GM12878 (cell line): Measurements from ENCODE around the gene ARMS2. TPM values are rescaled to one million over a fixed set of nuclear protein-coding genes. Genes with fewer than 3 reads are reported as not detected.

Experiments used
- ATAC-seq: fragments of 200-7000 bp; cut with Tn5 transposase; 3 replicates; pipeline ENCODE4 v1.9.1; 2020; ENCODE audit warnings: mild to moderate bottlenecking, moderate library complexity
- BruUV-seq: library from RNA; stranded (reverse); fragments of 400-500 nt; replicated peaks from 2 replicates; lab custom pipeline; 2021; lab: Mats Ljungman, UMichigan
- CTCF ChIA-PET: fragments of 300-600 bp; sonication (Branson Sonifier 250); formaldehyde crosslinking; extraction: SDS; loops from one replicate; lab custom pipeline; 2021; ENCODE audit warnings: inconsistent platforms; lab: Yijun Ruan, JAX
- POLR2A ChIA-PET: fragments of 350-600 bp; formaldehyde crosslinking; extraction: SDS; loops from one replicate; lab custom pipeline; 2021; ENCODE audit warnings: inconsistent platforms; lab: Charles Lee
- RAD21 ChIA-PET: fragments of 300-600 bp; sonication (Branson Sonifier 250); formaldehyde crosslinking; loops from one replicate; lab custom pipeline; 2023; ENCODE audit warnings: antibody characterized with exemption; ENCODE audit not compliant: unreplicated experiment; lab: Charles Lee
- SMC1A ChIA-PET: fragments of 300-600 bp; sonication (Branson Sonifier 250); formaldehyde crosslinking; loops from one replicate; lab custom pipeline; 2023; ENCODE audit not compliant: unreplicated experiment, uncharacterized antibody; lab: Charles Lee
- DNase-seq: peaks from one replicate; pipeline ENCODE4 v3.0.0-alpha.2; 2011; ENCODE audit warnings: low read depth, low spot score
- FAIRE-seq: peaks from 3 replicates; lab custom pipeline; 2011; peaks lifted over from hg19 to GRCh38; lab: Jason Lieb, UNC
- H2AFZ ChIP-seq: 2 replicates; pipeline ENCODE4 v1.6.0; 2011; ENCODE audit warnings: low read depth, low read length, control low read depth; ENCODE audit not compliant: control insufficient read depth
- H3K27ac ChIP-seq: 2 replicates; pipeline ENCODE4 v1.5.1; 2011; ENCODE audit warnings: control low read depth; ENCODE audit not compliant: control insufficient read depth, insufficient read depth
- H3K27me3 ChIP-seq, 2 experiments: replicated peaks in 1 of 2; 2 replicates each; pipeline versions ENCODE4 v1.6.0 to v1.6.1; 2011; ENCODE audit warnings: low read length in 1 of 2; ENCODE audit not compliant: control insufficient read depth in 2 of 2, insufficient read depth in 2 of 2
- H3K36me3 ChIP-seq, 2 experiments: 2 replicates each; pipeline ENCODE4 v1.5.1; 2011; ENCODE audit warnings: low read length in 1 of 2; ENCODE audit not compliant: control insufficient read depth in 2 of 2, insufficient read depth in 2 of 2
- H3K4me1 ChIP-seq: 2 replicates; pipeline ENCODE4 v1.6.1; 2011; ENCODE audit warnings: mild to moderate bottlenecking, low read length, moderate library complexity, mixed read lengths; ENCODE audit not compliant: control insufficient read depth, insufficient read depth
- H3K4me2 ChIP-seq: 2 replicates; pipeline ENCODE4 v1.6.0; 2011; ENCODE audit warnings: control low read depth; ENCODE audit not compliant: control insufficient read depth, insufficient read depth
- H3K4me3 ChIP-seq: fragments of 200-600 bp; sonication (generic); 2 replicates; pipeline ENCODE4 v1.5.1; 2016
- H3K79me2 ChIP-seq: 2 replicates; pipeline ENCODE4 v1.6.0; 2011; ENCODE audit warnings: low read length; ENCODE audit not compliant: control insufficient read depth, insufficient read depth
- H3K9ac ChIP-seq: 2 replicates; pipeline ENCODE4 v1.8.0; 2011; ENCODE audit warnings: low read length, control low read depth, mixed read lengths; ENCODE audit not compliant: control insufficient read depth, insufficient read depth
- H3K9me3 ChIP-seq: replicated peaks from 3 replicates; pipeline ENCODE4 v1.5.1; 2011; ENCODE audit warnings: mild to moderate bottlenecking, low read length; ENCODE audit not compliant: control insufficient read depth, insufficient read depth
- H4K20me1 ChIP-seq: 2 replicates; pipeline ENCODE4 v1.6.0; 2011; ENCODE audit not compliant: control insufficient read depth, insufficient read depth
- BACH1 ChIP-seq: fragments of 450-650 bp; IDR thresholded peaks from 2 replicates; pipeline ENCODE4 v1.6.1; 2017; ENCODE audit warnings: mild to moderate bottlenecking, borderline replicate concordance
- BCL11A ChIP-seq: IDR thresholded peaks from 2 replicates; pipeline ENCODE4 v1.6.1; 2011; ENCODE audit warnings: low read depth, low read length
- CREB1 ChIP-seq: IDR thresholded peaks from 2 replicates; pipeline ENCODE4 v1.6.1; 2012; ENCODE audit warnings: low read depth, mild to moderate bottlenecking, inconsistent platforms
- E2F4 ChIP-seq: IDR thresholded peaks from 2 replicates; pipeline ENCODE4 v1.6.1; 2012; ENCODE audit warnings: low read depth, low read length, improper control_type of control experiment
- ESRRA ChIP-seq: IDR thresholded peaks from 2 replicates; pipeline ENCODE4 v1.6.1; 2012; ENCODE audit warnings: mild to moderate bottlenecking, low read length, improper control_type of control experiment
- EZH2 ChIP-seq: IDR thresholded peaks from 2 replicates; pipeline ENCODE4 v1.6.1; 2012; ENCODE audit warnings: low read depth, mild to moderate bottlenecking, control low read depth, inconsistent platforms, low read length, borderline replicate concordance; ENCODE audit not compliant: control insufficient read depth
- HCFC1 ChIP-seq: fragments of 150-350 bp; IDR thresholded peaks from 2 replicates; pipeline ENCODE4 v1.6.1; 2014; ENCODE audit warnings: low read length
- HDAC2 ChIP-seq: fragments of 200-600 bp; sonication (generic); IDR thresholded peaks from 2 replicates; pipeline ENCODE4 v1.6.1; 2017
- IRF4 ChIP-seq: IDR thresholded peaks from 2 replicates; pipeline ENCODE4 v1.6.1; 2011; ENCODE audit warnings: low read depth, low read length
- JUND ChIP-seq: IDR thresholded peaks from 2 replicates; pipeline ENCODE4 v1.6.1; 2012; ENCODE audit warnings: low read depth, mild to moderate bottlenecking, low read length, improper control_type of control experiment, moderate library complexity
- LARP7 ChIP-seq: fragments of 450-650 bp; IDR thresholded peaks from 2 replicates; pipeline ENCODE4 v1.6.1; 2017; ENCODE audit warnings: mild to moderate bottlenecking
- MEF2A ChIP-seq: IDR thresholded peaks from 2 replicates; pipeline ENCODE4 v1.6.1; 2011; ENCODE audit warnings: low read depth, mild to moderate bottlenecking, low read length, moderate library complexity; ENCODE audit not compliant: insufficient read depth
- MTA2 ChIP-seq: fragments of 450-650 bp; IDR thresholded peaks from 2 replicates; pipeline ENCODE4 v1.6.1; 2016; ENCODE audit warnings: low read depth, mild to moderate bottlenecking, moderate library complexity
- MTA3 ChIP-seq: IDR thresholded peaks from 2 replicates; pipeline ENCODE4 v1.6.1; 2012; ENCODE audit warnings: low read length, inconsistent platforms, borderline replicate concordance
- RCOR1 ChIP-seq: conservative IDR thresholded peaks from 2 replicates; pipeline ENCODE4 v1.6.1; 2012; ENCODE audit warnings: low read depth, low read length, improper control_type of control experiment
- RUNX3 ChIP-seq: IDR thresholded peaks from 2 replicates; pipeline ENCODE4 v1.6.1; 2012; ENCODE audit warnings: low read length, inconsistent platforms
- ZBED1 ChIP-seq: IDR thresholded peaks from 2 replicates; pipeline ENCODE4 v1.6.1; 2016; ENCODE audit warnings: borderline replicate concordance
- WGBS: methylation state at CpG from one replicate; pipeline ENCODE4 v1.1.6; 2016; ENCODE audit warnings: low lambda C conversion rate; ENCODE audit not compliant: insufficient replicate concordance, insufficient coverage; ENCODE audit errors: missing lambda C conversion rate; 5-methylcytosine and 5-hydroxymethylcytosine counted together
- in situ Hi-C: fragments of 300-500 bp; cut with MboI; formaldehyde crosslinking; loops from 9 replicates; pipeline ENCODE4 v1.14.3; 2018; ENCODE audit warnings: mixed read lengths
- intact Hi-C: fragments of 100-400 bp; cut with micrococcal nuclease; formaldehyde crosslinking; loops from one replicate; pipeline ENCODE4 v1.14.2; 2022; ENCODE audit not compliant: unreplicated experiment
- polyA plus RNA-seq, 11 experiments: library from polyadenylated mRNA; depleted of rRNA in 4 of 11; unstranded in 6 of 11; stranded (reverse) in 5 of 11; fragments of >200 nt; fragmentation: Nextera tagmentation in 4 of 11; fragmentation: Illumina TruSeq in 1 of 11; extraction: Ambion mirVana in 4 of 11; extraction: Trizol in 1 of 11; gene quantifications; 1 replicate in 1 of 11; 2 replicates in 10 of 11; pipeline versions ENCODE4 v1.2.1 to v1.2.3, GENCODE V29; 2011 to 2016; ENCODE audit warnings: inconsistent platforms in 2 of 11, missing spikeins in 2 of 11, low read depth in 1 of 11
- total RNA-seq, 4 experiments: library from RNA; depleted of rRNA in 3 of 4; stranded (reverse); fragments of >200 nt in 3 of 4; fragmentation: Illumina TruSeq in 1 of 4; extraction: Trizol in 1 of 4; gene quantifications; 2 replicates each; pipeline versions ENCODE4 v1.2.1 to v1.2.3, GENCODE V29; 2013 to 2021
- TF ChIP-seq, protein P1 (sequence below): IDR thresholded peaks from 2 replicates; pipeline ENCODE4 v1.6.1; 2011; ENCODE audit warnings: borderline replicate concordance, low read depth, mild to moderate bottlenecking, moderate library complexity, mixed read lengths, low read length; ENCODE audit not compliant: insufficient read depth; ENCODE audit errors: extremely low read length

Gene ARMS2
- total and polyA plus RNA-seq, 10 of the 15 experiments (the other 5 are each of a cell fraction or from before 2014, with no cell fraction given), result not detected

- 2% methylated on average over 4 of the region's 4 CpGs for WGBS
- H3K4me2 ChIP-seq, result no peak overlapping the region
- SMC1A ChIA-PET, result no interaction called here
- no peak for DNase-seq
- no TSS peak for BruUV-seq
- no peak overlapping the region for H2AFZ ChIP-seq
- H3K9me3 ChIP-seq, result no peaks in the 10 kb centered on the region
- H3K79me2 ChIP-seq, result no peaks in the 10 kb centered on the region
- in situ Hi-C loops (no loop called here), intact Hi-C loops (no loop called here)
- no peak for FAIRE-seq
- H3K4me3 ChIP-seq, result no peak overlapping the region
- CTCF ChIA-PET, result no interaction called here
- H3K36me3 ChIP-seq, result no peaks in the 10 kb centered on the region
- RAD21 ChIA-PET, result no interaction called here
- no peak for ATAC-seq
- H4K20me1 ChIP-seq, result no peaks in the 10 kb centered on the region
- no peak overlapping the region for H3K9ac ChIP-seq
- POLR2A ChIA-PET, result no interaction called here
- no peaks in the 10 kb centered on the region for H3K4me1 ChIP-seq
- TF ChIP-seq HCFC1, result no peak
- TF ChIP-seq HDAC2, result no peak
- TF ChIP-seq MTA3, result no peak
- no peak overlapping the region for H3K27ac ChIP-seq
- peaks cover 0 to 4% of the 10 kb centered on the region in 2 experiments for H3K27me3 ChIP-seq
These were observed 39.3 kb downstream of the ARMS2 start for GRCh38 chr10:122493761-122494160.

DNA sequence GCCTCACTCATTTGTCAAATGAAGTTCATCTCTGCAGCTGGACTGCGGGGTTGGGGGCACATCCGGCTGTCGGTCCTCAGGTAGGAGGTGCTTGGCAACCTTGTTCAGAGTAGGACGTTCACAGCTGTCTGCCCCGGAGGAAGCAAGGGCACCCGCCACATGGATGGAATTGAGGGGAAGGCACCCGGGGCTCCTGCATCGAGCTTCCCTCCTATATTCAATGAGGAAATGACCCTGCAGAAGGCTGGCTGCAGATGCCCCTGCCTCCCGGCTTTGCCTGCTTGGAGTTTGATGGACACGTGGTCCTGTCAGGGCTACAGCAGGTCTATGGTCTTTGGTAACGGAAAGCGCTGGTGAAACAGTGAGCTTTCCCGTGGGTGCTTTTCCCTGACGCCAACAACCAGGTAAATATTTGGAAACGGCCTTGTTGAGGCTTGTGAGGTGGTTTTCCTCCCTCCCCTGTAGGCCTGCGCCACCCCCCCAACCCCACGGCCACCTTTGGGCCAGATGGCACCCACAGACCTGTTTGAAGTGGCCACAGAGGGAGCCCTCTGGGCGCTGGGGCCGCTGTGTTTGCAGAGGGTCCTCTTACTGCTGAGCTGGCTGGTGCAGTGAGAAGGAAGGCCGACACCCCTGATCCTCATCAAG, 39.8 kb downstream of the ARMS2 start:
- Histone ChIP-seq H3K4me1 (no peaks in the 10 kb centered on the region), H3K27ac (no peak overlapping the region), H3K4me2 (no peak overlapping the region), H4K20me1 (no peaks in the 10 kb centered on the region), H3K36me3 (no peaks in the 10 kb centered on the region), H2AFZ (no peak overlapping the region), H3K79me2 (no peaks in the 10 kb centered on the region), H3K9ac (no peak overlapping the region), H3K4me3 (no peak overlapping the region), H3K27me3 (peaks cover 0 to 5% of the 10 kb centered on the region in 2 experiments), H3K9me3 (no peaks in the 10 kb centered on the region)
- ChIA-PET POLR2A (no interaction called here), SMC1A (no interaction called here), CTCF (no interaction called here), RAD21 (no interaction called here)
- no TSS peak for BruUV-seq
- TF ChIP-seq BCL11A, result no peak
- TF ChIP-seq E2F4, result no peak
- no peak for TF ChIP-seq BACH1
- no peak for TF ChIP-seq EZH2
- TF ChIP-seq RUNX3, result no peak
- TF ChIP-seq ZBED1, result no peak
- TF ChIP-seq IRF4, result no peak
- no peak for TF ChIP-seq RCOR1
- no peak for TF ChIP-seq MEF2A
- TF ChIP-seq LARP7, result no peak
- TF ChIP-seq, protein P1, sequence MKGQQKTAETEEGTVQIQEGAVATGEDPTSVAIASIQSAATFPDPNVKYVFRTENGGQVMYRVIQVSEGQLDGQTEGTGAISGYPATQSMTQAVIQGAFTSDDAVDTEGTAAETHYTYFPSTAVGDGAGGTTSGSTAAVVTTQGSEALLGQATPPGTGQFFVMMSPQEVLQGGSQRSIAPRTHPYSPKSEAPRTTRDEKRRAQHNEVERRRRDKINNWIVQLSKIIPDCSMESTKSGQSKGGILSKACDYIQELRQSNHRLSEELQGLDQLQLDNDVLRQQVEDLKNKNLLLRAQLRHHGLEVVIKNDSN, result no peak
- no peak for TF ChIP-seq CREB1
- TF ChIP-seq JUND, result no peak
- TF ChIP-seq ESRRA, result no peak
- no peak for TF ChIP-seq MTA2
- in situ Hi-C loops (no loop called here), intact Hi-C loops (no loop called here)
- no peak for ATAC-seq
- FAIRE-seq, result no peak
- WGBS, result 24% methylated on average over 18 of the region's 20 CpGs
- no peak for DNase-seq
